ENCODE measurements around the gene AK5. TPM values are rescaled to one million over a fixed set of nuclear protein-coding genes. Genes with fewer than 3 reads are reported as not detected.

AK5 gene
- total RNA-seq, 2 experiments from 2014 or later = 4.6 to 5.6 TPM

- no peak for TF ChIP-seq CTCF (IDR thresholded peaks at IDR 0.05)
- Mint-ChIP-seq H3K27ac (no peak overlapping the region), H3K4me3 (no peak overlapping the region), H3K27me3 (no peaks in the 10 kb centered on the region), H3K4me1 (ENCODE audit: low read depth) (no peaks in the 10 kb centered on the region), H3K9me3 (no peaks in the 10 kb centered on the region), H3K36me3 (ENCODE audit: low read depth) (peaks cover 11% of the 10 kb centered on the region)
- ChIA-PET POLR2A (no interaction called here), CTCF (no interaction called here)
- ATAC-seq = no peak
- intact Hi-C loops (cut with micrococcal nuclease) = no loop called here
- no peak for DNase-seq
Observed at GRCh38 chr1:77558591-77559164, 276.9 kb downstream of the AK5 start.

GRCh38 chr1:77560741-77561140 lies 278.9 kb downstream of the AK5 start:
- POLR2A ChIA-PET = no interaction called here
- no peaks in the 10 kb centered on the region for H3K27me3 Mint-ChIP-seq
- DNase-seq = no peak
- CTCF ChIA-PET = no interaction called here
- H3K27ac Mint-ChIP-seq = no peak overlapping the region
- peaks cover 12% of the 10 kb centered on the region for H3K36me3 Mint-ChIP-seq (ENCODE audit: low read depth)
- ATAC-seq = no peak
- TF ChIP-seq CTCF (IDR thresholded peaks at IDR 0.05) = no peak
- H3K9me3 Mint-ChIP-seq = no peaks in the 10 kb centered on the region
- H3K4me1 Mint-ChIP-seq (ENCODE audit: low read depth) = no peaks in the 10 kb centered on the region
- H3K4me3 Mint-ChIP-seq = no peak overlapping the region
- intact Hi-C loops (cut with micrococcal nuclease) = no loop called here

GRCh38 chr1:77562596-77563150 lies 280.9 kb downstream of the AK5 start:
- H3K4me1 Mint-ChIP-seq (ENCODE audit: low read depth) = no peaks in the 10 kb centered on the region
- no peak overlapping the region for H3K27ac Mint-ChIP-seq
- H3K36me3 Mint-ChIP-seq (ENCODE audit: low read depth) = peaks cover 24% of the 10 kb centered on the region
- ChIA-PET POLR2A (no interaction called here), CTCF (no interaction called here)
- H3K4me3 Mint-ChIP-seq = no peak overlapping the region
- ATAC-seq (no peak), DNase-seq (no peak)
- H3K27me3 Mint-ChIP-seq = no peaks in the 10 kb centered on the region
- no peak for TF ChIP-seq CTCF (IDR thresholded peaks at IDR 0.05)
- intact Hi-C loops (cut with micrococcal nuclease) = no loop called here
- H3K9me3 Mint-ChIP-seq = no peaks in the 10 kb centered on the region

- no peak overlapping the region for H3K4me3 Mint-ChIP-seq
- ChIA-PET POLR2A (no interaction called here), CTCF (no interaction called here)
- H3K9me3 Mint-ChIP-seq = no peaks in the 10 kb centered on the region
- peaks cover 30% of the 10 kb centered on the region for H3K36me3 Mint-ChIP-seq (ENCODE audit: low read depth)
- DNase-seq (no peak), ATAC-seq (no peak)
- intact Hi-C loops (cut with micrococcal nuclease) = no loop called here
- H3K27me3 Mint-ChIP-seq = no peaks in the 10 kb centered on the region
- H3K27ac Mint-ChIP-seq = no peak overlapping the region
- no peaks in the 10 kb centered on the region for H3K4me1 Mint-ChIP-seq (ENCODE audit: low read depth)
- no peak for TF ChIP-seq CTCF (IDR thresholded peaks at IDR 0.05)
Observed at GRCh38 chr1:77565321-77565720, 283.5 kb downstream of the AK5 start.

- peaks cover 38% of the 10 kb centered on the region for H3K36me3 Mint-ChIP-seq (ENCODE audit: low read depth)
- no peaks in the 10 kb centered on the region for H3K9me3 Mint-ChIP-seq
- H3K4me3 Mint-ChIP-seq = no peak overlapping the region
- intact Hi-C loops (cut with micrococcal nuclease) = no loop called here
- no peaks in the 10 kb centered on the region for H3K27me3 Mint-ChIP-seq
- no peak overlapping the region for H3K27ac Mint-ChIP-seq
- no peak for TF ChIP-seq CTCF (IDR thresholded peaks at IDR 0.05)
- ChIA-PET POLR2A (no interaction called here), CTCF (no interaction called here)
- H3K4me1 Mint-ChIP-seq (ENCODE audit: low read depth) = no peaks in the 10 kb centered on the region
- DNase-seq = no peak
- ATAC-seq = no peak
Observed at GRCh38 chr1:77571642-77572041, 289.8 kb downstream of the AK5 start.
